Chondrocyte (in vitro differentiated cells): ENCODE results near the gene MLLT1. TPM values are rescaled to one million over a fixed set of nuclear protein-coding genes. Genes with fewer than 3 reads are reported as not detected.
A peak's percentile ranks its signal among the peaks of the same experiment; 100 is the strongest.

Source experiments
- DNase-seq: peaks from one replicate; pipeline ENCODE4 v3.0.0; 2021; ENCODE audit warnings: mixed read lengths, low spot score
- H3K27ac Mint-ChIP-seq: one replicate; pipeline ENCODE4 v1.8.0; 2021; ENCODE audit warnings: mild to moderate bottlenecking, moderate library complexity, mixed read lengths; ENCODE audit not compliant: unreplicated experiment
- H3K27me3 Mint-ChIP-seq: 2 replicates; pipeline ENCODE4 v1.8.0; 2021; ENCODE audit warnings: low read depth, mixed read lengths
- H3K36me3 Mint-ChIP-seq: 2 replicates; pipeline ENCODE4 v1.8.0; 2021; ENCODE audit warnings: low read depth, mixed read lengths
- H3K4me1 Mint-ChIP-seq: 2 replicates; pipeline ENCODE4 v1.8.0; 2021; ENCODE audit warnings: low read depth, mild to moderate bottlenecking, mixed read lengths
- H3K4me3 Mint-ChIP-seq: one replicate; pipeline ENCODE4 v1.8.0; 2021; ENCODE audit warnings: mild to moderate bottlenecking, moderate library complexity, mixed read lengths; ENCODE audit not compliant: unreplicated experiment
- H3K9me3 Mint-ChIP-seq: 2 replicates; pipeline ENCODE4 v1.8.0; 2021; ENCODE audit warnings: low read depth, mixed read lengths
- total RNA-seq: library from RNA; stranded (reverse); gene quantifications from 3 replicates; pipeline ENCODE4 v1.2.1, GENCODE V29; 2021
- TF ChIP-seq, protein P1 (sequence below): fragments of 200-600 bp; sonication (generic); IDR thresholded peaks from 2 replicates; pipeline ENCODE4 v1.5.0; 2021; ENCODE audit warnings: antibody characterized with exemption, mild to moderate bottlenecking, moderate library complexity

The MLLT1 gene
- total RNA-seq, 1 donor from 2014 or later: 60.9 TPM

- Mint-ChIP-seq H3K4me1 (peaks cover 44% of the 10 kb centered on the region), H3K36me3 (no peaks in the 10 kb centered on the region), H3K9me3 (no peaks in the 10 kb centered on the region), H3K4me3 (no peak overlapping the region), H3K27me3 (no peaks in the 10 kb centered on the region), H3K27ac (no peak overlapping the region)
- TF ChIP-seq, protein P1, sequence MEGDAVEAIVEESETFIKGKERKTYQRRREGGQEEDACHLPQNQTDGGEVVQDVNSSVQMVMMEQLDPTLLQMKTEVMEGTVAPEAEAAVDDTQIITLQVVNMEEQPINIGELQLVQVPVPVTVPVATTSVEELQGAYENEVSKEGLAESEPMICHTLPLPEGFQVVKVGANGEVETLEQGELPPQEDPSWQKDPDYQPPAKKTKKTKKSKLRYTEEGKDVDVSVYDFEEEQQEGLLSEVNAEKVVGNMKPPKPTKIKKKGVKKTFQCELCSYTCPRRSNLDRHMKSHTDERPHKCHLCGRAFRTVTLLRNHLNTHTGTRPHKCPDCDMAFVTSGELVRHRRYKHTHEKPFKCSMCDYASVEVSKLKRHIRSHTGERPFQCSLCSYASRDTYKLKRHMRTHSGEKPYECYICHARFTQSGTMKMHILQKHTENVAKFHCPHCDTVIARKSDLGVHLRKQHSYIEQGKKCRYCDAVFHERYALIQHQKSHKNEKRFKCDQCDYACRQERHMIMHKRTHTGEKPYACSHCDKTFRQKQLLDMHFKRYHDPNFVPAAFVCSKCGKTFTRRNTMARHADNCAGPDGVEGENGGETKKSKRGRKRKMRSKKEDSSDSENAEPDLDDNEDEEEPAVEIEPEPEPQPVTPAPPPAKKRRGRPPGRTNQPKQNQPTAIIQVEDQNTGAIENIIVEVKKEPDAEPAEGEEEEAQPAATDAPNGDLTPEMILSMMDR: no peak
- DNase-seq: no peak
Observed at GRCh38 chr19:6279620-6279930, 200 bp downstream of the MLLT1 start.

DNA sequence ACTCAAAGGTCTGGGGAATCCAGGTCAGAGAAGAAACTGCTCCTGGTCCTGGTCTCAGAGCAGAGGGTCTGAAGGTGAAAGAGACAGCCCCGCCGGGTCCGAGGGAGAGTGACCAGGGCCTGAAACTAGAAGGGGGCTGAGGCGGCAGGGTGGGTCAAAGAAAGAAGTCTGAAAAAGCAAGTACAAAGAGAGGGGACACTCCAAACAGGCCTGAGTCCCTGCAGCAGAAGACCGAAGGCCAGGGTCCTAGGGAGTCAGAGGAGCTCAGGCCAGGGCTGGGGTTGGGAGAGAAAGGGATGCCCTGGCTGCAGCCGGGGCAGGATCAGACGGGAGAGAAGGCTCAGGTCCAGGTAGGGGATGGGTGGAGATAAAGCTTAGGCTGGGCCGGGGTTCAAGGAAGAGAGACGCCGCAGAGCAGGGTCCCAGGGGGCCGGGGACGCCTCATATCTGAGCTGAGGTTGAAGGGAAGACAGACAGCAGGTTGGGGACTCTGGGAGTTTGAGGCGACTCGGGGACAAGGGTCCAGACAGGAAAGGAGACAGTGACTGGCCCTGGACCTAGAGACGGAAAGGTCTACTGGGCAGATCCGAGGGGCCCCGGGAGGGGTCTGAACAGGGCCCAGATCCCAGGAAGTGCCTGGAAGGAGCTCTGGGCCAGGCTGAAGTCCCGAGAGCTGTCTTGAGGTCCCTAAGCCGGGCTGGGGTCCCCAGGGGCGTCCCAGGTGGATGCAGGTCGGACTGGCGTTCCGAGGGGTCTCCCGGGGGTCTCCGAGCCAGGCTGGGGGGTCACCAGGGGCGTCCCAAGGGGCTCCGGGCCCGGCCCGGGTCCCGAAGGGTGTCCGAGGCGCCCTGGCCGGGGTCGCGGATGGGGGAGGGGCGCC, 795 bp downstream of the MLLT1 start:
- peak; percentile 84 for DNase-seq
- Mint-ChIP-seq H3K9me3 (no peaks in the 10 kb centered on the region), H3K4me1 (peaks cover 50% of the 10 kb centered on the region), H3K36me3 (no peaks in the 10 kb centered on the region), H3K4me3 (peak overlapping the region; percentile 96), H3K27ac (peak overlapping the region; percentile 73), H3K27me3 (no peaks in the 10 kb centered on the region)
- TF ChIP-seq, protein P1: no peak

GRCh38 chr19:6278051-6278450, 1.7 kb downstream of the MLLT1 start:
- Mint-ChIP-seq H3K9me3 (no peaks in the 10 kb centered on the region), H3K4me1 (peaks cover 60% of the 10 kb centered on the region), H3K4me3 (peak overlapping the region; percentile 96), H3K27me3 (no peaks in the 10 kb centered on the region), H3K27ac (peak overlapping the region; percentile 61), H3K36me3 (no peaks in the 10 kb centered on the region)
- peak; percentile 71 for DNase-seq
- TF ChIP-seq, protein P1: no peak

- Mint-ChIP-seq H3K36me3 (no peaks in the 10 kb centered on the region), H3K9me3 (no peaks in the 10 kb centered on the region), H3K4me3 (peak overlapping the region; percentile 33), H3K27ac (peak overlapping the region; percentile 85), H3K27me3 (no peaks in the 10 kb centered on the region), H3K4me1 (peaks cover 76% of the 10 kb centered on the region)
- TF ChIP-seq, protein P1: no peak
- DNase-seq: no peak
Observed at GRCh38 chr19:6276447-6276846, 3.3 kb downstream of the MLLT1 start.

GRCh38 chr19:6275170-6275744, 4.5 kb downstream of the MLLT1 start:
- H3K4me3 Mint-ChIP-seq: no peak overlapping the region
- no peaks in the 10 kb centered on the region for H3K27me3 Mint-ChIP-seq
- H3K27ac Mint-ChIP-seq: peak overlapping the region; percentile 63
- H3K36me3 Mint-ChIP-seq: peaks cover 5% of the 10 kb centered on the region
- H3K9me3 Mint-ChIP-seq: no peaks in the 10 kb centered on the region
- DNase-seq: no peak
- TF ChIP-seq, protein P1: no peak
- H3K4me1 Mint-ChIP-seq: peaks cover 88% of the 10 kb centered on the region
